Measurements from ENCODE around the gene OTUD3.

Gene OTUD3

DNA sequence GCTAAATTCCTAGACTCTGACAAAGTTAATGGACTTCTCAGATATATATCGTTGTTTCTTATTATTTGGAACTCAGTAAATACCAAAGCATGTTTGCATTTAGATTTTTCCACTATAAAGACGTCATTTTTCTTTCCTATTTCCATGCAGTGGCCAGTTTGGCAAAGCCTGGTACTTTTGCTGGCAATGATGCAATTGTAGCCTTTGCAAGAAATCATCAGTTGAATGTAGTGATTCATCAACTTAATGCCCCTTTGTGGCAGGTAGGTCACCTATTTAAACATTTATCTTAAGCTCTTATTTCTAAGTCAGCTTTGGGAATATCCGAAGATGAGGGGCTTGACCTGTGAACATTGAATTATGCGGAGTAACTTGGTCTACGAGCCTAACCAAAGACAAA, 12.0 kb downstream of the OTUD3 start:
- peaks cover 47% of the 10 kb centered on the region for H3K36me3 Mint-ChIP-seq (ENCODE audit: insufficient read depth)
- no peak for DNase-seq (ENCODE audit: low spot score in 2 of 2)
- H3K4me1 Mint-ChIP-seq: peaks cover 27% of the 10 kb centered on the region
- H3K4me3 Mint-ChIP-seq: no peak overlapping the region
- H3K27me3 Mint-ChIP-seq: no peaks in the 10 kb centered on the region
- H3K27ac Mint-ChIP-seq (ENCODE audit: low read depth): no peak overlapping the region
- ATAC-seq (replicated peaks; ENCODE audit: extremely low read depth, poor library complexity, severe bottlenecking): no peak
- H3K9me3 Mint-ChIP-seq: no peaks in the 10 kb centered on the region

DNA sequence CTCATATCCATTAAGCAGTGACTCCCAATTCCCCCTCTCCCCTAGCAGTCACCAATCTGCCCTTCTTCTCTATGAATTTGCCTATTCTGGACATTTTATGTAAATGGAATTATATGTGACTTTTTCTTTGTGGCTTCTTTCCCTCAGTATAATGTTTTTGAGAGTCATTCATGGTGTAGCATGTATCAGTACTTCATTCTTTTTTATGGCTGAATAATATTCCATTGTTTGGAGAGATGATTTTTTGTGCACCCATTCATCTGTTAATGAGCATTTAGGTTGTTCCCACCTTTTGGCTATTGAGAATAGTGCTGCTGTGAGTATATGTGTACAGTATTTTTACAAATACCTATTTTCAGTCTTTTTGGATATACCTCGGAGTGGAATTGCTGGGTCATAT, 19.5 kb downstream of the OTUD3 start:
- H3K27ac Mint-ChIP-seq (ENCODE audit: low read depth): no peak overlapping the region
- no peak overlapping the region for H3K4me3 Mint-ChIP-seq
- H3K27me3 Mint-ChIP-seq: no peaks in the 10 kb centered on the region
- DNase-seq (ENCODE audit: low spot score in 2 of 2) (no peak), ATAC-seq (replicated peaks; ENCODE audit: extremely low read depth, poor library complexity, severe bottlenecking) (no peak)
- H3K36me3 Mint-ChIP-seq (ENCODE audit: insufficient read depth): peaks cover 57% of the 10 kb centered on the region
- no peaks in the 10 kb centered on the region for H3K9me3 Mint-ChIP-seq
- peaks cover 6% of the 10 kb centered on the region for H3K4me1 Mint-ChIP-seq

DNA sequence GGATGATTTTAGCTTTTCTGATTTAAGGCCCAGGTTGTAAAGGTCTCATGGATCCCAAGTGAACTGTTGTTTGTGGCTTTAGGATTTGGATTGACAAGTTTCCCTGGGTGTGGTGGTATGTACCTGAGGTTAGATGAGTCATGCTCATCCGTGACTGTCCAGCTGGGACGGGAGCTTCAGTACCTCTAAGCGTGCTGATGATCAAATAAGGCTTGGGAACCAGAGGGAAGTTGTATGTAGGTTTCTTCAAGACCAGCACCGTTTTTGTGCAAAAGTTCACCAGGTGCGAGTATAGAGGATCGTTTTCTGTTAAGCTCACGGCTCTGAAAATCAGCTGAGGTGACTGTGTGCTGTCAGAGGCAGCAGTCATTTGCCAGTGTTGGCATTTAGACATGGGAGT, 21.4 kb downstream of the OTUD3 start:
- H3K4me3 Mint-ChIP-seq: no peak overlapping the region

DNA sequence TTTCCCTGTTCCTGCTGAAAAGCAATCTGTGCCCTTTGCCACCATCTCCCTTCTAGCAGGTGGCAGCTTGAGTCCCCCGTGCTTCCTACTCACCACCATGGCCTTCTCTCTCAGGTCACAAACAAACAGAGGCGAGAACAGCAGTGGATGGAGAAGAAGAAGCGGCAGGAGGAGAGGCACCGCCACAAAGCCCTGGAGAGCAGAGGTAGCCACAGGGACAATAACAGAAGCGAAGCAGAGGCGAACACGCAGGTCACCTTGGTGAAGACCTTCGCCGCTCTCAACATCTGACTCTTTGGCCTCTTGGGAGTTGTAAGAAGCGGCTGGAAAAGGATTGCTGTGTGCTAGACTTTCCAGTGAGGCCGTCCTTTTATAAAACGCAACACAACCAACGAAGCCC, 25.3 kb downstream of the OTUD3 start:
- Mint-ChIP-seq H3K27me3 (no peaks in the 10 kb centered on the region), H3K36me3 (ENCODE audit: insufficient read depth) (peaks cover 62% of the 10 kb centered on the region), H3K9me3 (no peaks in the 10 kb centered on the region), H3K4me3 (no peak overlapping the region), H3K4me1 (peaks cover 6% of the 10 kb centered on the region), H3K27ac (ENCODE audit: low read depth) (no peak overlapping the region)
- no peak for ATAC-seq (replicated peaks; ENCODE audit: extremely low read depth, poor library complexity, severe bottlenecking)
- no peak for DNase-seq (ENCODE audit: low spot score in 2 of 2)

More for the DNA sequence above, 21.4 kb downstream of the OTUD3 start:
- Mint-ChIP-seq H3K27ac (ENCODE audit: low read depth) (no peak overlapping the region), H3K36me3 (ENCODE audit: insufficient read depth) (peaks cover 66% of the 10 kb centered on the region), H3K4me1 (peaks cover 6% of the 10 kb centered on the region), H3K27me3 (no peaks in the 10 kb centered on the region), H3K9me3 (no peaks in the 10 kb centered on the region)
- ATAC-seq (replicated peaks; ENCODE audit: extremely low read depth, poor library complexity, severe bottlenecking) (no peak), DNase-seq (ENCODE audit: low spot score in 2 of 2) (no peak)

DNA sequence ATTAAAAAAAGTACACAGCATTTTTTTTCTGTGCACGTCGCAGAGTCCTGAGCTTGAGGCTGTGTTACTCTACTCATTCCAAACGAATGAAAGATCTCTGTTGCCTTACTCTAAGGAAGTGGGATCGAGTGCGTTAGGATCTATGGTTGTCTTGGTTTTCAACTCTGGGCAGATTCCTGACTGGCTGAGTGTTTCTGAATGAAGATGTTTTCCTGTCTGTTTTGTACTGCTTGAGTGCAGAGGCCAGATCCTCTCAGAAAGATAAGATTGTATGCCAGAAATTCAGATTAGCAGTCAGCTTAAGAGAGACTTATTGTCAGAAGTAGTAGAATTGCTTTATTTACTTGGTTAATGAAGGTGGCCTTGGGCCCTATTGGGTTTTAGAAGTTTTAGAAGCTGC, 27.2 kb downstream of the OTUD3 start:
- Mint-ChIP-seq H3K9me3 (no peaks in the 10 kb centered on the region), H3K4me1 (peaks cover 6% of the 10 kb centered on the region), H3K27me3 (no peaks in the 10 kb centered on the region), H3K36me3 (ENCODE audit: insufficient read depth) (peaks cover 54% of the 10 kb centered on the region), H3K4me3 (no peak overlapping the region), H3K27ac (ENCODE audit: low read depth) (no peak overlapping the region)
- ATAC-seq (replicated peaks; ENCODE audit: extremely low read depth, poor library complexity, severe bottlenecking) (no peak), DNase-seq (ENCODE audit: low spot score in 2 of 2) (no peak)

DNA sequence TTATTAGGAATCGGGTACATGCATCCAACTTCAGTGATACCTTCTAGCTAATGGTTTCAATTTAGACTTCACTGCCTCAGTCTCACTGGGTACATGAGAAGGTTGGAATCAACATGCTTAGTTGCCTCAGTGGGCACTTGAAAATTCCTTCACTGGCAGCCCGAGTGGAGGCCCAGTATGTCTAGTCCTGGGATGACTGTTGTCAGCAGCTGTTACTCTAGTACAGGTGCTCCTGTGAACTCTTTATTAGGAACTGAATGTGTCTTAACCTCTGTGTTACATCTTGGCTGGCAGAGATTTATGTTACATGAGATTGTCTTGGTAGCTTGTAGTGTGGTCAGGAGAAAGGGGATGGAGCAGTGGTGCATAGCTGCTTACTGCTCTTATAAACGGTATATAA, 27.8 kb downstream of the OTUD3 start:
- no peak overlapping the region for H3K27ac Mint-ChIP-seq (ENCODE audit: low read depth)
- H3K4me1 Mint-ChIP-seq: peaks cover 3% of the 10 kb centered on the region
- no peaks in the 10 kb centered on the region for H3K27me3 Mint-ChIP-seq
- ATAC-seq (replicated peaks; ENCODE audit: extremely low read depth, poor library complexity, severe bottlenecking): no peak
- H3K9me3 Mint-ChIP-seq: no peaks in the 10 kb centered on the region
- H3K36me3 Mint-ChIP-seq (ENCODE audit: insufficient read depth): peaks cover 52% of the 10 kb centered on the region
- DNase-seq (ENCODE audit: low spot score in 2 of 2): no peak
- H3K4me3 Mint-ChIP-seq: no peak overlapping the region

DNA sequence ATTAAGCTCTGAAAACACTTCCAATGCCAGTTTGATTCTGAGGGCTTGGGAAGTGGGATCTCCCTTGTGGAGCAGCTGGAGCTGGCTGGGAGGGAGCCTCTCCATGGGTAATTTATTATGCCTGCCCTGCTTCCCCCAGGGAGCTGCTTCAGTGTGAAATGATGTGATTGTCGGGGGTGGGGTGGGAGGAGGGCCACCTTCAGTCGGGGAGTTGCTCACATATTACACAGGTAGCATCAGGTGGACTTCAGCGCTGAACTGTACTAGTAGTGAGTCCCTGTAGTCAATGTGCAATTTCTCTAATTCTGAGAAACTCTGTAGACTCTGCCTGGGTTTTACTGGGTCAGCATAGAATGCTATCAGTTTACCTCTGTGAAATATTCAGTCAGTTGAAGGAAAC, 28.5 kb downstream of the OTUD3 start:
- DNase-seq (ENCODE audit: low spot score in 2 of 2) (no peak), ATAC-seq (replicated peaks; ENCODE audit: extremely low read depth, poor library complexity, severe bottlenecking) (no peak)
- Mint-ChIP-seq H3K9me3 (no peaks in the 10 kb centered on the region), H3K4me3 (no peak overlapping the region), H3K4me1 (no peaks in the 10 kb centered on the region), H3K36me3 (ENCODE audit: insufficient read depth) (peaks cover 48% of the 10 kb centered on the region), H3K27me3 (no peaks in the 10 kb centered on the region), H3K27ac (ENCODE audit: low read depth) (no peak overlapping the region)

DNA sequence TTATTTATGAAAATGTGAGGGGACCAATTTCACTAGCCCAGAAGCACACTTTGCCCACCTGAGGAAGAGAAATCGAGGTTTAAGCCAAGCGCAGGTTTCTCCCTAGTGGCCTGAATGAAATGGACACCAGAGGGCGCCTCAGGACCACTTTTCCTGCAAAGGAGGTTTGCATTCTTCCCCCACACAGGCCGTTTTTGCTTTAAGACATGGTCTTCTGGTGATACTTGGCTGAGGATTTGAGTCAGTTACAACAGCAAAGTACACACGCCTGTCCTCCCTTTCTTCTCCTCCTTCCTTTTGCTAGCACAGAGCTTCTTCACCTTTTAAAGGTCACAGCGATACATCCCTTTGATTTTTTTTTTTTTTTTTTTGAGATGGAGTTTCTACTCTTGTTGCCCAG, 35.9 kb downstream of the OTUD3 start:
- Mint-ChIP-seq H3K27ac (ENCODE audit: low read depth) (no peak overlapping the region), H3K27me3 (peaks cover 9% of the 10 kb centered on the region), H3K4me1 (peaks cover 7% of the 10 kb centered on the region), H3K4me3 (no peak overlapping the region), H3K9me3 (no peaks in the 10 kb centered on the region), H3K36me3 (ENCODE audit: insufficient read depth) (peaks cover 7% of the 10 kb centered on the region)
- ATAC-seq (replicated peaks; ENCODE audit: extremely low read depth, poor library complexity, severe bottlenecking): peak; percentile 49
- peak; percentile 65 to 74 for DNase-seq (ENCODE audit: low spot score in 2 of 2)

DNA sequence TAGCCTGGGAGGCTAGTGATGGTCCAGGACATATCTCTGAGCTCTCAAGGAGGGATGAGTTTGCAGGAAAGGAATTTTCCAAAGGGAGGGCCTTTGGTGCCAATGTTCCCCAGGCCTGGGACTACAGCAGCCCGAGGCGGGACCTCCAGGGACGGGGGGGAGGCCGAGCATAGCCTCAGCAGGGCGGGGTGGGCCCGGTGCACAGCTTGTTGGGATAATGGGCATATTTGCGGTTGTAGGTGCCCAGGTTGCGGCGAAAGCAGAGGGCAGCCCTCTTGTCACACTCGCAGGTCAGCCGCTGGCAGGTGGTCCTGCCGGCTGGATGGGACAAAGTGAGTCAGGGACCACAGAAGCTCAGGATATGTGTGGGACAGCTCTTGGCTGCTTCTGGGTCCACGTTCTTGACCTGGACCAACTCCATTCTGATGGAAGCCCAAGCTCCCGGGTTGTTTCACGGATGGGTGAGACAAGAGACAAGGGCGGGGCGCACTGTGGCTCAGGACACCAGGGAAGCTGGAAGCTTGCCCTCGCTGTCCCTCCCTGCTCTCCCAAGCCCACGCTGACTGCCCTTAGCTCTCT, 38.0 kb downstream of the OTUD3 start:
- Mint-ChIP-seq H3K4me1 (peaks cover 7% of the 10 kb centered on the region), H3K27me3 (peaks cover 12% of the 10 kb centered on the region), H3K27ac (ENCODE audit: low read depth) (no peak overlapping the region), H3K4me3 (no peak overlapping the region), H3K36me3 (ENCODE audit: insufficient read depth) (peaks cover 2% of the 10 kb centered on the region), H3K9me3 (no peaks in the 10 kb centered on the region)
- DNase-seq (ENCODE audit: low spot score in 2 of 2) (no peak), ATAC-seq (replicated peaks; ENCODE audit: extremely low read depth, poor library complexity, severe bottlenecking) (no peak)

DNA sequence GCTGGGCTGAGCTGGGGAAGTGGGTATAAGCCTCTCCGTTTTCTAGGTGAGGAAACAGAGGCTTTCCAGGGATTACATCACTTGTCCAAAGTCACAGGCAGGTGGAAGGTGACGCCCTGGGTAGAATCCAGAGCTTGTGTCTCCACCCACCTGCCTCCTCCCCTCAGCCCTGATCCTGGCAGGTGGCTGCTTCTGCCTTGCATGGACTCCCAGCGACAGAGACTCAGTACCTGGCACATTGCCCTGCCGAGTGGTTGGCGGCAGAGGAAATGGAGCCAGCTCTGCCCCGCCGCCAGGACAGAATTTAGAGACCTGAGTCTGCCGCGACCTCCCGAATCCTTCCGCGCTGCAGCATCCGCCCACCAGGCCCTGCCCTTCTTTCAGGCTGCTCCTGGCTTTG, 39.1 kb downstream of the OTUD3 start:
- H3K36me3 Mint-ChIP-seq (ENCODE audit: insufficient read depth): peaks cover 2% of the 10 kb centered on the region
- no peak overlapping the region for H3K4me3 Mint-ChIP-seq
- no peak overlapping the region for H3K27ac Mint-ChIP-seq (ENCODE audit: low read depth)
- H3K9me3 Mint-ChIP-seq: no peaks in the 10 kb centered on the region
- ATAC-seq (replicated peaks; ENCODE audit: extremely low read depth, poor library complexity, severe bottlenecking) (no peak), DNase-seq (ENCODE audit: low spot score in 2 of 2) (no peak)
- peaks cover 7% of the 10 kb centered on the region for H3K4me1 Mint-ChIP-seq
- peaks cover 12% of the 10 kb centered on the region for H3K27me3 Mint-ChIP-seq

DNA sequence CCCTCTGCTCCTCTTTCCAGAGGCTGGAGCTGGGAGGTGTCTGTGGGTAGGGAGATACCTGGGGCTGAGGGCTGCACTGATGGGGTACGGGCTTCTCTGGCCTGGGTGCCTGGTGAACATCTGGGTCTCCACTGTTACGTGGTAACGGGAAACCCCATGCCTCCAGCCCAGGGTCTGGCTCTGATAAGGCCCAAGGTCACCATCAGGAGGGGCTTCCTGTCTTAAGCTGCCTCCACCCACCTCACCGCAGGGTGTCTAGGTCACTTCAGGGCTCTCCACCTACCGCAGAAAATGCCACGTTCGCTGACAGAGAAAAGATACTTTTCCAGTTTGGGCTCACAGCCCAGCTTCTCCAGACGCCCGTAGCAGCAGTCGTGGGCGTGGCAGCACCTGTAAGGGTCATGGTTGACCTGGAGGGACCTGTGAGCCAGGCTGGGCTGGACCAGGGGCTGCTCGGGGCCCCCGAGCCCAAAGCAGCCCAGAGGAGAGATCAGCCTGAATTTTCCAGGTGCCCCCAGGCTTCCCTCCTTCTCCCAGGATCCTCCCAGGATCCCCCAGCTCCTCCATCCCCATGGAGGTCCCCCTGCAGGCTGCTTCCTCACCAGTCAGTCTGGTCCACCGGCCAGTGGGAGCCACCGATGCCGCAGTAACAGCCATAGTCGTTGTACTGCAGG, 40.0 kb downstream of the OTUD3 start:
- Mint-ChIP-seq H3K9me3 (no peaks in the 10 kb centered on the region), H3K4me3 (no peak overlapping the region), H3K27me3 (peaks cover 12% of the 10 kb centered on the region), H3K27ac (ENCODE audit: low read depth) (no peak overlapping the region), H3K4me1 (peaks cover 7% of the 10 kb centered on the region), H3K36me3 (ENCODE audit: insufficient read depth) (peaks cover 2% of the 10 kb centered on the region)
- ATAC-seq (replicated peaks; ENCODE audit: extremely low read depth, poor library complexity, severe bottlenecking) (no peak), DNase-seq (ENCODE audit: low spot score in 2 of 2) (no peak)

DNA sequence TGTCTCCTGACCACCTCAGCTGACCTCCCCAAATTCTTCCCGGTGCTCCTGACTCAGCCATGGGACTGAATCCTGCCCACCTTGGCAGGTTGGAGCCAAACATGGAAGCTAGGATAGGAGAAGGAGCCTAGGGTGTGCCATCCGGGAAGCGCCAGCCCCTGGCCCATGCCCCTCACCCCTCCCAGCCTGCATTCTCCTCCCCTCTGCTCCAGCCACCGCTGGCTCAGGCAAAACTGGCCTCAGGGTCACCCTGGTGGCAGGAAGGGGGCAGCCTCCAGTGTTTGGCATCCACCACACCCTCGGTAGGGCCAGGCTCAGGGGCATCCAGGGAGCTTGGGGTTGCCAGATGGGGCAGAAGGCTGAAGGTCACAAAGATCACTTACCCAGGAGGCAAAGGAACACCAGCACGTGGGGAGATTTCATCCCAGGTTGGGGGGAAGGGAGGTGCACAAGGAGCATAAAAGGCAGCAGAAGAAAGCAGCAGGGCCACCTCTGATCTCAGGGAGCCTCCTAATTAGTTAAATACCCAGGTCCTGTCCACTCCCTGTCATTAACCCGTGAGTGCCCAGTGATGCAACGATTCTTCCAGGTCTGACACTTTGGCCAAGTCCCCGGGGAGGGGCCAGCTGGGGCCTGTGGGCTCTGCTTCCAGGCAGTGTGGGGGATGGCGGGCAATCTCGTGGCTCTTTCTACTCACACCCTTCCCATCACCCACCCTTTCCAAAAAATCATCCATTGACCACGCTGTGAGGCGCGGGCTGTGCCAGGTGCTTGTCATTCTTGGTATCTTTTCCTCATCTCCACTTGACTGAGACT, 41.1 kb downstream of the OTUD3 start, which contains the start of gene PLA2G2E:
PLA2G2E (minus strand) TSS at position 481 of the 816 bp plus-strand sequence; CDS start at position 423, 58 bp downstream.
- ATAC-seq (replicated peaks; ENCODE audit: extremely low read depth, poor library complexity, severe bottlenecking) (no peak), DNase-seq (ENCODE audit: low spot score in 2 of 2) (no peak)
- Mint-ChIP-seq H3K9me3 (no peaks in the 10 kb centered on the region), H3K4me3 (no peak within 1 kb of the TSS), H3K4me1 (peaks cover 1% of the 10 kb centered on the region), H3K27ac (ENCODE audit: low read depth) (peak within 1 kb of the TSS; percentile 31), H3K27me3 (peaks cover 12% of the 10 kb centered on the region), H3K36me3 (ENCODE audit: insufficient read depth) (peaks cover 2% of the 10 kb centered on the region)

DNA sequence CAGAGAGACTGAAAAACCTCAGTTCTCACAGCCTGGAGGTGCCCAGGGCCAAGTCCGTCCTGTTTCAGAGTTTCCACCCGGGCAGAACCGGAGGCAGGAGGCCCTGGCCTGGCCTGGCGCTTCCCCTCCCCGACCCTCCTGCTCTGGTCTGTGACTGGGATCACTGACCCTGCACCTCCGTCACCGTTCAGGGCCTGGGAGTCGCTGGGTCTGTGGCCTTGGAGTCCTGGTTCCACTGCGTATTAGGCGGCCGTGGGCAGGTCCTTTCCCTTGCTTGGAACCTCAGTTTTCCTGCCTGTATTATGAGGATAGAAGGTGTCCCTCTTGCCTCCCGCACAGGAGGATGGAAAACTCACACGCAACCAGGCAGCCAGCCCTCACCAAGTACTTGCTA, 41.8 kb downstream of the OTUD3 start:
- H3K4me1 Mint-ChIP-seq: no peaks in the 10 kb centered on the region
- peaks cover 2% of the 10 kb centered on the region for H3K36me3 Mint-ChIP-seq (ENCODE audit: insufficient read depth)
- DNase-seq (ENCODE audit: low spot score in 2 of 2): no peak
- no peak overlapping the region for H3K27ac Mint-ChIP-seq (ENCODE audit: low read depth)
- no peak overlapping the region for H3K4me3 Mint-ChIP-seq
- H3K27me3 Mint-ChIP-seq: peaks cover 12% of the 10 kb centered on the region
- no peaks in the 10 kb centered on the region for H3K9me3 Mint-ChIP-seq
- ATAC-seq (replicated peaks; ENCODE audit: extremely low read depth, poor library complexity, severe bottlenecking): no peak

Measured in central memory CD8-positive, alpha-beta T cell (primary cell).